Endodermal cell (in vitro differentiated cells): ENCODE data around the gene KCNAB2. TPM values are rescaled to one million over a fixed set of nuclear protein-coding genes. Genes with fewer than 3 reads are reported as not detected.
A peak's percentile ranks its signal among the peaks of the same experiment; 100 is the strongest.

Experiments used
- DNase-seq: peaks from one replicate; pipeline ENCODE4 v3.0.0-alpha.2; 2017
- H3K27ac ChIP-seq: 2 replicates; pipeline ENCODE4 v1.5.1; 2013; ENCODE audit warnings: mild to moderate bottlenecking, low read depth, low read length, moderate library complexity
- H3K27me3 ChIP-seq: 2 replicates; pipeline ENCODE4 v1.6.1; 2013; ENCODE audit warnings: mild to moderate bottlenecking, low read length, moderate library complexity; ENCODE audit not compliant: insufficient read depth, control insufficient read depth, poor library complexity, severe bottlenecking
- H3K36me3 ChIP-seq: 2 replicates; pipeline ENCODE4 v1.7.0; 2013; ENCODE audit warnings: mild to moderate bottlenecking, low read length, moderate library complexity; ENCODE audit not compliant: control insufficient read depth, insufficient read depth
- H3K4me1 ChIP-seq: one replicate; pipeline ENCODE4 v1.7.0; 2013; ENCODE audit warnings: low read length; ENCODE audit not compliant: control insufficient read depth, insufficient read depth
- H3K4me3 ChIP-seq: 2 replicates; pipeline ENCODE4 v1.5.1; 2013; ENCODE audit warnings: mild to moderate bottlenecking, low read length, moderate library complexity
- H3K9ac ChIP-seq: 2 replicates; pipeline ENCODE4 v1.6.1; 2013; ENCODE audit warnings: mild to moderate bottlenecking, low read length, moderate library complexity; ENCODE audit not compliant: poor library complexity, severe bottlenecking; ENCODE audit errors: extremely low read depth
- H3K9me3 ChIP-seq: 2 replicates; pipeline ENCODE4 v1.6.1; 2013; ENCODE audit warnings: mild to moderate bottlenecking, low read length, moderate library complexity; ENCODE audit not compliant: control insufficient read depth
- H3K27ac Mint-ChIP-seq: 2 replicates; pipeline ENCODE4 v1.8.0; 2020; ENCODE audit warnings: mixed read lengths
- H3K27me3 Mint-ChIP-seq: 2 replicates; pipeline ENCODE4 v1.8.0; 2021; ENCODE audit warnings: mild to moderate bottlenecking, mixed read lengths; ENCODE audit not compliant: insufficient read depth
- H3K36me3 Mint-ChIP-seq: 2 replicates; pipeline ENCODE4 v1.8.0; 2020; ENCODE audit warnings: low read depth, mixed read lengths
- H3K4me1 Mint-ChIP-seq: 2 replicates; pipeline ENCODE4 v1.8.0; 2020; ENCODE audit warnings: mixed read lengths
- H3K4me3 Mint-ChIP-seq: 2 replicates; pipeline ENCODE4 v1.8.0; 2020; ENCODE audit warnings: mild to moderate bottlenecking, moderate library complexity, mixed read lengths
- H3K9me3 Mint-ChIP-seq: 2 replicates; pipeline ENCODE4 v1.8.0; 2020; ENCODE audit warnings: mild to moderate bottlenecking, mixed read lengths
- WGBS, 2 experiments: methylation state at CpG; one replicate each; pipeline versions ENCODE4 v1.1.5 to v1.1.7; 2013; ENCODE audit warnings: missing lambda C conversion rate in 2 of 2, mixed read lengths in 1 of 2; ENCODE audit not compliant: insufficient coverage in 1 of 2, insufficient read length in 1 of 2; 5-methylcytosine and 5-hydroxymethylcytosine counted together
- total RNA-seq, 2 donors: library from RNA; stranded (reverse); fragmentation: NEBNext Ultra II Directional in 1 of 2; extraction: Animal tissue kit (Norgen Biotek cat#: 25700) in 1 of 2; gene quantifications; 2 replicates in 1 of 2; 3 replicates in 1 of 2; pipeline ENCODE4 v1.2.1, GENCODE V29; 2021
- TF ChIP-seq, protein P1 (sequence below): fragments of 200-600 bp; sonication (generic); conservative IDR thresholded peaks from 2 replicates; pipeline ENCODE4 v1.5.0; 2021; ENCODE audit warnings: antibody characterized with exemption, mild to moderate bottlenecking

KCNAB2 gene
- total RNA-seq, 2 donors from 2014 or later, result 14.9 to 22.9 TPM

DNA sequence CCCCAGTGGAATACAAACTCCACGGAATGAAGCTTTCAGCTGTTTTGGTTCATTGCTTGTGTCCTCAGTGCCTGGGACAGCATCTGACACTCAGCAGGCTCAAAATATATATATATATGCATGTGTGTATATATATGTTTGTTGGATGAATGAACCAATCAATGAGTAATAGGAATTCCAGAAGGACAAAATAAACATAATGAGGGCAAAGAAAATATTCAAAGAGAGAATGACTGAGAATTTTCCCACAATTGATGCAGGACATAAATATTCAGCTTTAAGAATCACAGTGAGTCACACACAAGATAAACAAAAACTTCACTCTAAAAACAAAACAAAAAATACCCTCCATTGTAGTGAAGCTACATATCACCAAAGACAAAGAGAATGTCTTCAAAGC, 70.4 kb downstream of the KCNAB2 start:
- Mint-ChIP-seq H3K4me3 (no peak overlapping the region), H3K27me3 (no peaks in the 10 kb centered on the region), H3K27ac (no peak overlapping the region), H3K4me1 (no peaks in the 10 kb centered on the region), H3K9me3 (peaks cover 5% of the 10 kb centered on the region), H3K36me3 (no peaks in the 10 kb centered on the region)
- TF ChIP-seq, protein P1, sequence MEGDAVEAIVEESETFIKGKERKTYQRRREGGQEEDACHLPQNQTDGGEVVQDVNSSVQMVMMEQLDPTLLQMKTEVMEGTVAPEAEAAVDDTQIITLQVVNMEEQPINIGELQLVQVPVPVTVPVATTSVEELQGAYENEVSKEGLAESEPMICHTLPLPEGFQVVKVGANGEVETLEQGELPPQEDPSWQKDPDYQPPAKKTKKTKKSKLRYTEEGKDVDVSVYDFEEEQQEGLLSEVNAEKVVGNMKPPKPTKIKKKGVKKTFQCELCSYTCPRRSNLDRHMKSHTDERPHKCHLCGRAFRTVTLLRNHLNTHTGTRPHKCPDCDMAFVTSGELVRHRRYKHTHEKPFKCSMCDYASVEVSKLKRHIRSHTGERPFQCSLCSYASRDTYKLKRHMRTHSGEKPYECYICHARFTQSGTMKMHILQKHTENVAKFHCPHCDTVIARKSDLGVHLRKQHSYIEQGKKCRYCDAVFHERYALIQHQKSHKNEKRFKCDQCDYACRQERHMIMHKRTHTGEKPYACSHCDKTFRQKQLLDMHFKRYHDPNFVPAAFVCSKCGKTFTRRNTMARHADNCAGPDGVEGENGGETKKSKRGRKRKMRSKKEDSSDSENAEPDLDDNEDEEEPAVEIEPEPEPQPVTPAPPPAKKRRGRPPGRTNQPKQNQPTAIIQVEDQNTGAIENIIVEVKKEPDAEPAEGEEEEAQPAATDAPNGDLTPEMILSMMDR, result no peak
- 82% methylated on average over 1 of the region's 1 CpG; no CpG with 5 or more reads in 1 of the 2 experiments for WGBS, 2 experiments
- Histone ChIP-seq H3K9me3 (no peaks in the 10 kb centered on the region), H3K4me3 (no peak overlapping the region), H3K9ac (no peak overlapping the region), H3K36me3 (no peaks in the 10 kb centered on the region), H3K27me3 (no peaks in the 10 kb centered on the region), H3K27ac (no peak overlapping the region), H3K4me1 (no peaks in the 10 kb centered on the region)
- DNase-seq, result no peak

DNA sequence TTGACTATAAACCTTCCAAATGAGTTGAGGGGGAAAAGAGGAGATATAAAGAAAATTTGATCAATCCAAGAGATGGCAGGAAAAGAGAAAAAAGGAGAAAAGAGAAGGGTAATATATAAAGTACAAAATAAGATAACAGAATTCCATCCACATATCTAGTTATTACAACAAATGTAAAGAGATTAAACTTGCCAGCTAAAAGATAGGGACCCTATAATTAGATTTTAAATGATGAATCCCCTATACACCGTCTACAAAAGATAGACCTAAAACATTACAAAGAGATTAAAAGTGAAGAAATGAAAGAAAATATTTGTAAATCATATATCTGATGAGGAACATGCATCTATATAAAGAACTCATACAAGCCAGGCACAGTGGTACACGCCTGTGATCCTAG, 71.4 kb downstream of the KCNAB2 start:
- H3K4me3 ChIP-seq, result no peak overlapping the region
- no peak for DNase-seq
- H3K36me3 ChIP-seq, result no peaks in the 10 kb centered on the region
- no peaks in the 10 kb centered on the region for H3K9me3 ChIP-seq
- 69 to 100% methylated on average over 1 of the region's 2 CpGs for WGBS, 2 experiments
- TF ChIP-seq, protein P1, result no peak
- no peaks in the 10 kb centered on the region for H3K27me3 Mint-ChIP-seq
- no peak overlapping the region for H3K9ac ChIP-seq
- no peak overlapping the region for H3K27ac Mint-ChIP-seq
- no peaks in the 10 kb centered on the region for H3K36me3 Mint-ChIP-seq
- no peaks in the 10 kb centered on the region for H3K27me3 ChIP-seq
- no peak overlapping the region for H3K27ac ChIP-seq
- H3K9me3 Mint-ChIP-seq, result peaks cover 5% of the 10 kb centered on the region
- no peak overlapping the region for H3K4me3 Mint-ChIP-seq
- no peaks in the 10 kb centered on the region for H3K4me1 ChIP-seq
- H3K4me1 Mint-ChIP-seq, result no peaks in the 10 kb centered on the region

DNA sequence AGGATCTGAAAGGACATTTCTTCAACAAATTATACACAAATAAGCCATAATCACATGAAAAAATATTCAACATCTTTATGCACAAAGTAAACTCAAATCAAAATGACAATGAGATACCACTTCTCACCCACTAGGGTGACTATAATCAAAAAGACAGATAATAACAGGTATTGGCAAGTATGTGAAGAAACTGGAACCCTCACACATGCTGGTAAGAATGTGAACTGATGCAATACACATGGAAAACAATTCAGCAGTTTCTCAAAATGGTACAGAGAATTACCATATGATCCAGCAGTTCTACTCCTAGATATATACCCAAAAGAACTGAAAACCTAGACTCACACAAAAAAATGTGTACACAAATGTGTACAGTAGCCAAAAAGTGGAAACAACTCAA, 71.9 kb downstream of the KCNAB2 start:
- no peak overlapping the region for H3K4me3 Mint-ChIP-seq
- no peak overlapping the region for H3K4me3 ChIP-seq
- H3K4me1 ChIP-seq, result no peaks in the 10 kb centered on the region
- H3K9me3 ChIP-seq, result no peaks in the 10 kb centered on the region
- peaks cover 5% of the 10 kb centered on the region for H3K9me3 Mint-ChIP-seq
- H3K27me3 Mint-ChIP-seq, result no peaks in the 10 kb centered on the region
- H3K36me3 ChIP-seq, result no peaks in the 10 kb centered on the region
- TF ChIP-seq, protein P1, result peak; percentile 17
- H3K27ac ChIP-seq, result no peak overlapping the region
- H3K4me1 Mint-ChIP-seq, result no peaks in the 10 kb centered on the region
- no peaks in the 10 kb centered on the region for H3K36me3 Mint-ChIP-seq
- no peak overlapping the region for H3K9ac ChIP-seq
- no peak for DNase-seq
- H3K27me3 ChIP-seq, result no peaks in the 10 kb centered on the region
- H3K27ac Mint-ChIP-seq, result no peak overlapping the region
